ENCODE measurements around the gene IL1RAPL2. TPM values are rescaled to one million over a fixed set of nuclear protein-coding genes. Genes with fewer than 3 reads are reported as not detected.

The IL1RAPL2 gene
- total RNA-seq, 1 donor from 2014 or later = not detected

GRCh38 chrX:105116486-105116885 is 550.5 kb downstream of the IL1RAPL2 start:
- FAIRE-seq = no peak

GRCh38 chrX:105117621-105118020 is 551.6 kb downstream of the IL1RAPL2 start:
- Histone ChIP-seq H3K4me3 (ENCODE audit: low read depth, low read length) (no peak overlapping the region), H3K36me3 (ENCODE audit: control insufficient read depth, insufficient read depth, low read length) (no peaks in the 10 kb centered on the region), H3K27me3 (ENCODE audit: control insufficient read depth, insufficient read depth, low read length) (no peaks in the 10 kb centered on the region)
- TF ChIP-seq CTCF (IDR thresholded peaks at IDR 0.05; ENCODE audit: insufficient read depth, low read length, severe bottlenecking) = no peak
- peak; percentile 58 for DNase-seq (ENCODE audit: low read depth)
- FAIRE-seq = no peak

More at GRCh38 chrX:105116486-105116885, 550.5 kb downstream of the IL1RAPL2 start:
- no peaks in the 10 kb centered on the region for H3K36me3 ChIP-seq (ENCODE audit: control insufficient read depth, insufficient read depth, low read length)
- TF ChIP-seq CTCF (IDR thresholded peaks at IDR 0.05; ENCODE audit: insufficient read depth, low read length, severe bottlenecking) = no peak
- H3K27me3 ChIP-seq (ENCODE audit: control insufficient read depth, insufficient read depth, low read length) = no peaks in the 10 kb centered on the region
- no peak overlapping the region for H3K4me3 ChIP-seq (ENCODE audit: low read depth, low read length)
- no peak for DNase-seq (ENCODE audit: low read depth)

GRCh38 chrX:105120463-105120862 is 554.5 kb downstream of the IL1RAPL2 start:
- FAIRE-seq = no peak
- no peak for TF ChIP-seq CTCF (IDR thresholded peaks at IDR 0.05; ENCODE audit: insufficient read depth, low read length, severe bottlenecking)

GRCh38 chrX:105121186-105121585 is 555.2 kb downstream of the IL1RAPL2 start:
- TF ChIP-seq CTCF (IDR thresholded peaks at IDR 0.05; ENCODE audit: insufficient read depth, low read length, severe bottlenecking) = no peak
- Histone ChIP-seq H3K4me3 (ENCODE audit: low read depth, low read length) (no peak overlapping the region), H3K36me3 (ENCODE audit: control insufficient read depth, insufficient read depth, low read length) (no peaks in the 10 kb centered on the region), H3K27me3 (ENCODE audit: control insufficient read depth, insufficient read depth, low read length) (no peaks in the 10 kb centered on the region)
- FAIRE-seq (no peak), DNase-seq (ENCODE audit: low read depth) (no peak)

More at GRCh38 chrX:105120463-105120862, 554.5 kb downstream of the IL1RAPL2 start:
- Histone ChIP-seq H3K27me3 (ENCODE audit: control insufficient read depth, insufficient read depth, low read length) (no peaks in the 10 kb centered on the region), H3K36me3 (ENCODE audit: control insufficient read depth, insufficient read depth, low read length) (no peaks in the 10 kb centered on the region), H3K4me3 (ENCODE audit: low read depth, low read length) (no peak overlapping the region)
- DNase-seq (ENCODE audit: low read depth) = no peak

GRCh38 chrX:105126201-105126600 is 560.2 kb downstream of the IL1RAPL2 start:
- TF ChIP-seq CTCF (IDR thresholded peaks at IDR 0.05; ENCODE audit: insufficient read depth, low read length, severe bottlenecking) = no peak
- H3K4me3 ChIP-seq (ENCODE audit: low read depth, low read length) = no peak overlapping the region
- H3K27me3 ChIP-seq (ENCODE audit: control insufficient read depth, insufficient read depth, low read length) = no peaks in the 10 kb centered on the region
- no peak for FAIRE-seq
- peak; percentile 63 for DNase-seq (ENCODE audit: low read depth)
- H3K36me3 ChIP-seq (ENCODE audit: control insufficient read depth, insufficient read depth, low read length) = no peaks in the 10 kb centered on the region

- no peak for FAIRE-seq
- Histone ChIP-seq H3K4me3 (ENCODE audit: low read depth, low read length) (no peak overlapping the region), H3K27me3 (ENCODE audit: control insufficient read depth, insufficient read depth, low read length) (no peaks in the 10 kb centered on the region)
Observed at GRCh38 chrX:105134273-105134672, 568.3 kb downstream of the IL1RAPL2 start.

More at GRCh38 chrX:105134273-105134672, 568.3 kb downstream of the IL1RAPL2 start:
- DNase-seq (ENCODE audit: low read depth) = no peak
- H3K36me3 ChIP-seq (ENCODE audit: control insufficient read depth, insufficient read depth, low read length) = no peaks in the 10 kb centered on the region
- no peak for TF ChIP-seq CTCF (IDR thresholded peaks at IDR 0.05; ENCODE audit: insufficient read depth, low read length, severe bottlenecking)
